ENCODE measurements around the gene MPV17. TPM values are rescaled to one million over a fixed set of nuclear protein-coding genes. Genes with fewer than 3 reads are reported as not detected.

MPV17 gene
- total RNA-seq, 4 donors from 2014 or later: 57.9 to 93.4 (median 66.4) TPM

DNA sequence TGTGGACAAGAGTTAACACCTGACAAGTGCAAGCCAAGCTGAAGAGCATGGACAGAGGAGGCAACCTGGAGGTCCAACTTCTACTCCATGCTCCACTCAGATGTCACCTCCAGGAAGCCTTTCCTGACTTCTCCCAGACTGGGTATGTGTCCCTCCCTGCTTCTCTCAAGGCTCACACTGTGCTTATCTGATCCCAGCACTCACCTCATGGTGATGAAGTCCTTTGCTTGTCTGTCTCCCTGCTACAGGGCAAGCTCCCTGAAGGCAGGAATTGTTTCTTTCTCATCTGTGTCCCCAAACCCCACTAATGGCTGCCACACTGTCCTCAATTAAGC is 57.4 kb downstream of the MPV17 start:
- H3K9me3 ChIP-seq: no peaks in the 10 kb centered on the region
- no peaks in the 10 kb centered on the region for H3K36me3 ChIP-seq
- H3K27ac ChIP-seq: no peak overlapping the region
- H3K27me3 ChIP-seq: peaks cover 100% of the 10 kb centered on the region
- peaks cover 0 to 42% (median 34%) of the 10 kb centered on the region in 3 donors for H3K4me1 ChIP-seq
- ATAC-seq: no peak
- TF ChIP-seq POLR2AphosphoS5 (IDR thresholded peaks at IDR 0.05): no peak
- no peak overlapping the region for H3K4me3 ChIP-seq

DNA sequence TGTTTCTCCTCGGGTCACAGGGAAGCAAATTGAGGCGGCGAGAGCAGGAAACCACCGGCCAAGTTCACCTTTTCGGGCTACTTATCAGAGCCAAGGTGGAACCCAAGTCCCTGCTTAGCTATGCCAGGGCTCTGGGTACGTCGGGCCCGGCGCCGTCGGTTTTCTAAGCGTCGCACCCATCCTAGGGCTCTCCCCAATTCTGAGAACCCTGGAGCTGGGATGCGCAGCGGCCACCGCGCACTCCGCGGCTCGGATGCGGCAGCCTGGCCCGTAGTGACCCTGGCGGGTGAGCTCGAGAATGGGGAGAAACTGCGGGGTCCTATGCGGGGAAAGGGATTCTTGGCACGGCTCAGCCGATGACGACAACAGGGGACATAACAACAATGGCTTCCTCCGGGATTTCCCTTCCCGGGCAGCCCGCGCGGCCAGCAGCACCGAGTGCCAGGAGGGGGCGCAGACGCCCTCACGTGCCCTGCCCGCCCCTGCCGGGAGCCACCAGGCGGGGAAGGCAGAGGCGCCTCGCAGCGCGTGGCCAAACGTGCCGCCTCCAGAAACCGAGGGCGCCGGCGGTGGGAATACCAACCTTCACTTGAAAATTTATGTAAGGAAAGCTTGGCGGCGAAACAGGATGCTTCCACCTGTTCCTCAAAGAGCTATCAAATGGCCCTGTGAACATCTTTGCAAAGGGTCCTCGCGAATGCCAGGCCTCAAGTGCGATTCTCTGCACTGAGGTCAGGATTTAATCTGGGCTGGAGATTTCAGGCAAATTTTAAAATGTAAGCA is 58.0 kb downstream of the MPV17 start:
- peaks cover 100% of the 10 kb centered on the region for H3K27me3 ChIP-seq
- no peaks in the 10 kb centered on the region for H3K9me3 ChIP-seq
- H3K4me3 ChIP-seq: peak overlapping the region in 1 of 2 donors; percentile 55
- TF ChIP-seq, protein P1, sequence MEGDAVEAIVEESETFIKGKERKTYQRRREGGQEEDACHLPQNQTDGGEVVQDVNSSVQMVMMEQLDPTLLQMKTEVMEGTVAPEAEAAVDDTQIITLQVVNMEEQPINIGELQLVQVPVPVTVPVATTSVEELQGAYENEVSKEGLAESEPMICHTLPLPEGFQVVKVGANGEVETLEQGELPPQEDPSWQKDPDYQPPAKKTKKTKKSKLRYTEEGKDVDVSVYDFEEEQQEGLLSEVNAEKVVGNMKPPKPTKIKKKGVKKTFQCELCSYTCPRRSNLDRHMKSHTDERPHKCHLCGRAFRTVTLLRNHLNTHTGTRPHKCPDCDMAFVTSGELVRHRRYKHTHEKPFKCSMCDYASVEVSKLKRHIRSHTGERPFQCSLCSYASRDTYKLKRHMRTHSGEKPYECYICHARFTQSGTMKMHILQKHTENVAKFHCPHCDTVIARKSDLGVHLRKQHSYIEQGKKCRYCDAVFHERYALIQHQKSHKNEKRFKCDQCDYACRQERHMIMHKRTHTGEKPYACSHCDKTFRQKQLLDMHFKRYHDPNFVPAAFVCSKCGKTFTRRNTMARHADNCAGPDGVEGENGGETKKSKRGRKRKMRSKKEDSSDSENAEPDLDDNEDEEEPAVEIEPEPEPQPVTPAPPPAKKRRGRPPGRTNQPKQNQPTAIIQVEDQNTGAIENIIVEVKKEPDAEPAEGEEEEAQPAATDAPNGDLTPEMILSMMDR (IDR thresholded peaks at IDR 0.05): peak in 3 of 4 experiments; percentile 26 to 57 (median 45)
- TF ChIP-seq POLR2A (IDR thresholded peaks at IDR 0.05): no peak
- no peak overlapping the region for H3K27ac ChIP-seq
- ATAC-seq: peak; percentile 64
- H3K36me3 ChIP-seq: no peaks in the 10 kb centered on the region
- peaks cover 0 to 42% (median 34%) of the 10 kb centered on the region in 3 donors for H3K4me1 ChIP-seq
- whole genome bisulfite sequencing, 2 donors (ENCODE audit: low coverage in 1 of 2): 36% methylated on average over 3 of the region's 56 CpGs; no CpG with 5 or more reads in 1 of the 2 donors

DNA sequence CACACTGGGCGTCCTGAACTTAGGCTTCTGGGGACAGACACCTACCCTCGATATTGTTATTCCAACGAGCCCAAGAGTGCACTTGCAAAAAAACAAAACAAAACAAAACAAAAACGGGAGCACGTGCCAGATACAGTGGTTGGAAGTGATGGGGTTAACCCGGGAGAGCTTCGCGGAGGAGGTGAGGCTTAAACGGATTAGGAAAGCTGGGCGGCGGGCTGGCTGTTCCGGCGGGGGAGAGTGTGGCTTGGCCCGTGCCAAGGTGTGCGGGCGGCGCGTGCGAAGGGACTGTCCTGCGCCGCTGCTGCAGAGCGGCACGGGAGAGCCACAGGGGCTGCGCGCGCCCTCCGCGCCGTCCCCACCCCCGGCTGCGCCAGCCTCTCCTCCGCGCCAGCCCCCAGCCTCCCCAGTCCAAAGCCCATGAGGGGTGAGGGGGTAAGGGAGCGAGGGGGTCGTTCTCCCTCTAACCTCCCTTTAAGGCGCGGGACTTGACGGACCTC is 58.6 kb downstream of the MPV17 start:
- TF ChIP-seq POLR2A (IDR thresholded peaks at IDR 0.05) (no peak), POLR2AphosphoS5 (IDR thresholded peaks at IDR 0.05) (no peak), EP300 (IDR thresholded peaks at IDR 0.05) (no peak)
- TF ChIP-seq, protein P1 (IDR thresholded peaks at IDR 0.05): no peak
- 0 to 1% methylated on average over 11 to 15 of the region's 38 CpGs for WGBS, 2 donors (ENCODE audit: low coverage in 1 of 2)
- no peaks in the 10 kb centered on the region for H3K9me3 ChIP-seq
- H3K4me3 ChIP-seq: peak overlapping the region in 1 of 2 donors; percentile 55
- no peaks in the 10 kb centered on the region for H3K36me3 ChIP-seq
- peaks cover 0 to 42% (median 34%) of the 10 kb centered on the region in 3 donors for H3K4me1 ChIP-seq
- ATAC-seq: no peak
- H3K27ac ChIP-seq: no peak overlapping the region
- H3K27me3 ChIP-seq: peaks cover 100% of the 10 kb centered on the region

DNA sequence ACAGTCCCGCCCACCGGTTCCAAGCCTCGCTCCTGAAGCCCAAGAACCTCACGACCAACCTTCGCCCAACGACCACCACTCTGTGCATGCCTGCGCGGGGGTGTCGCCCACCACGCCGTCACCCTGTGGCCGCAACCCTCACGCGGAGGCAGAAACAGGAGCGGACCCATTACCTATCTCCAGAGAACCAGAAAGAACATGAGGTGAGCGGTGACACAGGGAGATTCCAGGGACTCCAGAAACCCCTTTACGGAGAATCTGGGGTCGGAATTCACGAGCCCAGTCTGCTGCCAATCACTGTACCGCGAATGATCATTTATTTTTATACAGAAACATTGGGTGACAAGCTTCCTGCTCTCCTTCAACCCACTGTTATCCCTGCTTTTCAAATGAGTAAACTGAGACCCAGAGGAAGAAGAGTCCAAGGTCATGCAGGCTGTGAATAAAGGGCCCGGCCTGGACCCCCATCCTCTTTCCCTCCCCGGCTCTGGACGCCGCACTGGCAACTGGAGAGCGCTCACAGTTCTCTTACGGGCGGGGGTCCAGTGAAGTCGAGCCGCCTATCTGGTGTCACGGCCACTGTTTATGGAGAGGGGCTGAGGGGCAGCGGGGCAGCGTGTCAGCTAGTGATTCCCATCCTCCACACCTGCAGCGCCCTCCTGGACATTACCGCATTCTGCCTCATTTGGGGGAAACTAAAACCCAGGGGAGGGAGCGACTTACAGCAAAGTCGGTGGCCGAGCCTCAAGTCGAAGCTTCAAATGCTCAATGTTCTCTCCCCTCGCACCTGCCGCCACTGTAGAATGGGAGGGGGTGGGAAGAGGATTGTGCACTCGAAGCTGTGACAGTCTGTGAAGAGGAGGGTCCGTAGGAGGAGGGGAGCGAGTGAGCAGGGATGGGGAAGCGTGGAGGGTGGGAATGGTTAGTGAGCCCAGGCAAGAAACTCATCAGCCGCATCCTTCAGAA is 59.3 kb downstream of the MPV17 start:
- H3K9me3 ChIP-seq: no peaks in the 10 kb centered on the region
- peaks cover 100% of the 10 kb centered on the region for H3K27me3 ChIP-seq
- TF ChIP-seq EP300 (IDR thresholded peaks at IDR 0.05) (no peak), POLR2AphosphoS5 (IDR thresholded peaks at IDR 0.05) (no peak), POLR2A (IDR thresholded peaks at IDR 0.05) (no peak)
- TF ChIP-seq, protein P1 (IDR thresholded peaks at IDR 0.05): no peak
- 2% methylated on average over 10 of the region's 46 CpGs; no CpG with 5 or more reads in 1 of the 2 donors for WGBS, 2 donors (ENCODE audit: low coverage in 1 of 2)
- H3K36me3 ChIP-seq: no peaks in the 10 kb centered on the region
- peak overlapping the region; percentile 7 to 55 for H3K4me3 ChIP-seq
- ATAC-seq: no peak
- H3K27ac ChIP-seq: no peak overlapping the region
- H3K4me1 ChIP-seq: peaks cover 0 to 42% (median 34%) of the 10 kb centered on the region in 3 donors

Measured in gastroesophageal sphincter (tissue), 4 donors.